ENCODE data around the gene TRPV4. TPM values are rescaled to one million over a fixed set of nuclear protein-coding genes. Genes with fewer than 3 reads are reported as not detected.

Gene TRPV4
- polyA plus RNA-seq, 1 of the 3 experiments (the other 2 are of a cell fraction) = 5.2 TPM

- TF ChIP-seq EZH2phosphoT487 (IDR thresholded peaks at IDR 0.05; ENCODE audit: borderline replicate concordance, low read depth) (no peak), SMC3 (IDR thresholded peaks at IDR 0.05; ENCODE audit: low read depth, low read length) (no peak), GABPA (IDR thresholded peaks at IDR 0.05; ENCODE audit: low read depth) (no peak), JUND (IDR thresholded peaks at IDR 0.05) (no peak), IRF3 (IDR thresholded peaks at IDR 0.05; ENCODE audit: low read depth, low read length) (no peak), MEF2A (IDR thresholded peaks at IDR 0.05; ENCODE audit: borderline replicate concordance, low read depth) (no peak)
These were observed 5.3 kb downstream of the TRPV4 start (continued) for GRCh38 chr12:109827566-109828550.

GRCh38 chr12:109827080-109827479 is 6.1 kb downstream of the TRPV4 start:
- Histone ChIP-seq H2AFZ (ENCODE audit: low read depth) (no peak overlapping the region), H3K4me2 (no peak overlapping the region), H3K9me2 (no peaks in the 10 kb centered on the region), H3K9me3 (no peaks in the 10 kb centered on the region), H3K36me3 (replicated peaks in 1 of 2; ENCODE audit: control insufficient read depth in 1 of 2, insufficient read depth in 2 of 2, low read length in 1 of 2) (no peaks in the 10 kb centered on the region), H3F3A (replicated peaks; ENCODE audit: insufficient read depth) (peaks cover 4% of the 10 kb centered on the region), H3K4me3 (ENCODE audit: low read depth in 2 of 2, low read length in 1 of 2) (no peak overlapping the region), H3K27ac (ENCODE audit: low read depth in 2 of 2, low read length in 1 of 2) (no peak overlapping the region), H4K20me1 (ENCODE audit: insufficient read depth) (no peaks in the 10 kb centered on the region), H3K9ac (no peak overlapping the region), H3K79me2 (ENCODE audit: insufficient read depth) (no peaks in the 10 kb centered on the region), H3K4me1 (ENCODE audit: control insufficient read depth in 1 of 2, insufficient read depth in 2 of 2, low read depth in 1 of 2, low read length in 1 of 2) (peaks cover 0 to 2% of the 10 kb centered on the region in 2 experiments; a peak in 1 of 4 replicates), H3K27me3 (ENCODE audit: insufficient read depth) (no peaks in the 10 kb centered on the region)
- ChIA-PET CTCF (interaction anchor here (0.9 kb wide), 1 partner anchor 18 kb away, joined by 4 read pairs; no protein-coding TSS in a partner anchor), POLR2A (no interaction called here)
- 88% methylated on average over 3 of the region's 3 CpGs for WGBS (ENCODE audit: low lambda C conversion rate)
- no peak for TF ChIP-seq RAD21 (IDR thresholded peaks at IDR 0.05; ENCODE audit: low read length)
- TF ChIP-seq, protein P1, sequence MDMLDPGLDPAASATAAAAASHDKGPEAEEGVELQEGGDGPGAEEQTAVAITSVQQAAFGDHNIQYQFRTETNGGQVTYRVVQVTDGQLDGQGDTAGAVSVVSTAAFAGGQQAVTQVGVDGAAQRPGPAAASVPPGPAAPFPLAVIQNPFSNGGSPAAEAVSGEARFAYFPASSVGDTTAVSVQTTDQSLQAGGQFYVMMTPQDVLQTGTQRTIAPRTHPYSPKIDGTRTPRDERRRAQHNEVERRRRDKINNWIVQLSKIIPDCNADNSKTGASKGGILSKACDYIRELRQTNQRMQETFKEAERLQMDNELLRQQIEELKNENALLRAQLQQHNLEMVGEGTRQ (IDR thresholded peaks at IDR 0.05; ENCODE audit: borderline replicate concordance, low read depth, low read length) = no peak
- TF ChIP-seq NFIC (IDR thresholded peaks at IDR 0.05; ENCODE audit: borderline replicate concordance) = no peak
- TF ChIP-seq, protein P2, sequence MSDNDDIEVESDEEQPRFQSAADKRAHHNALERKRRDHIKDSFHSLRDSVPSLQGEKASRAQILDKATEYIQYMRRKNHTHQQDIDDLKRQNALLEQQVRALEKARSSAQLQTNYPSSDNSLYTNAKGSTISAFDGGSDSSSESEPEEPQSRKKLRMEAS (IDR thresholded peaks at IDR 0.05; ENCODE audit: low read depth) = no peak
- DNase-seq = no peak

GRCh38 chr12:109824731-109825130 is 8.5 kb downstream of the TRPV4 start:
- H3K27ac ChIP-seq (ENCODE audit: low read depth in 2 of 2, low read length in 1 of 2) = no peak overlapping the region
- H3F3A ChIP-seq (replicated peaks; ENCODE audit: insufficient read depth) = no peaks in the 10 kb centered on the region
- ChIA-PET POLR2A (no interaction called here), CTCF (interaction anchor here (0.6 to 2.1 kb wide), 2 partner anchors 19 to 21 kb away, joined by 3 to 8 read pairs; no protein-coding TSS in a partner anchor)
- H3K9me3 ChIP-seq = no peaks in the 10 kb centered on the region
- no peak overlapping the region for H2AFZ ChIP-seq (ENCODE audit: low read depth)
- no peak overlapping the region for H3K9ac ChIP-seq
- H3K4me1 ChIP-seq (ENCODE audit: control insufficient read depth in 1 of 2, insufficient read depth in 2 of 2, low read depth in 1 of 2, low read length in 1 of 2) = peaks cover 0 to 2% of the 10 kb centered on the region in 2 experiments; a peak in 1 of 4 replicates
- no peaks in the 10 kb centered on the region for H4K20me1 ChIP-seq (ENCODE audit: insufficient read depth)
- DNase-seq = no peak
- no peak overlapping the region for H3K4me2 ChIP-seq
- no peaks in the 10 kb centered on the region for H3K9me2 ChIP-seq
- 87% methylated on average over 8 of the region's 8 CpGs for WGBS (ENCODE audit: low lambda C conversion rate)
- H3K4me3 ChIP-seq (ENCODE audit: low read depth in 2 of 2, low read length in 1 of 2) = no peak overlapping the region
- no peaks in the 10 kb centered on the region for H3K79me2 ChIP-seq (ENCODE audit: insufficient read depth)
- H3K36me3 ChIP-seq (replicated peaks in 1 of 2; ENCODE audit: control insufficient read depth in 1 of 2, insufficient read depth in 2 of 2, low read length in 1 of 2) = no peaks in the 10 kb centered on the region
- H3K27me3 ChIP-seq (ENCODE audit: insufficient read depth) = no peaks in the 10 kb centered on the region
- TF ChIP-seq, protein P2 (IDR thresholded peaks at IDR 0.05; ENCODE audit: low read depth) = no peak
- TF ChIP-seq MEF2A (IDR thresholded peaks at IDR 0.05; ENCODE audit: borderline replicate concordance, low read depth) = no peak
- TF ChIP-seq, protein P1 (IDR thresholded peaks at IDR 0.05; ENCODE audit: borderline replicate concordance, low read depth, low read length) = no peak
- no peak for TF ChIP-seq JUND (IDR thresholded peaks at IDR 0.05)
- TF ChIP-seq MXI1 (IDR thresholded peaks at IDR 0.05; ENCODE audit: low read depth, low read length) = no peak
- no peak for TF ChIP-seq EZH2phosphoT487 (IDR thresholded peaks at IDR 0.05; ENCODE audit: borderline replicate concordance, low read depth)
- no peak for TF ChIP-seq GABPA (IDR thresholded peaks at IDR 0.05; ENCODE audit: low read depth)
- TF ChIP-seq ELF1 (IDR thresholded peaks at IDR 0.05) = no peak
- no peak for TF ChIP-seq GATA2 (CRISPR knock-in tag; IDR thresholded peaks at IDR 0.05)
- TF ChIP-seq, protein P3, sequence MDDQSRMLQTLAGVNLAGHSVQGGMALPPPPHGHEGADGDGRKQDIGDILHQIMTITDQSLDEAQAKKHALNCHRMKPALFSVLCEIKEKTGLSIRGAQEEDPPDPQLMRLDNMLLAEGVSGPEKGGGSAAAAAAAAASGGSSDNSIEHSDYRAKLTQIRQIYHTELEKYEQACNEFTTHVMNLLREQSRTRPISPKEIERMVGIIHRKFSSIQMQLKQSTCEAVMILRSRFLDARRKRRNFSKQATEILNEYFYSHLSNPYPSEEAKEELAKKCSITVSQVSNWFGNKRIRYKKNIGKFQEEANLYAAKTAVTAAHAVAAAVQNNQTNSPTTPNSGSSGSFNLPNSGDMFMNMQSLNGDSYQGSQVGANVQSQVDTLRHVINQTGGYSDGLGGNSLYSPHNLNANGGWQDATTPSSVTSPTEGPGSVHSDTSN (IDR thresholded peaks at IDR 0.05) = no peak
- TF ChIP-seq USF1 (IDR thresholded peaks at IDR 0.05; ENCODE audit: borderline replicate concordance, low read depth) = no peak
